ENCODE results near the gene ADRM1. TPM values are rescaled to one million over a fixed set of nuclear protein-coding genes. Genes with fewer than 3 reads are reported as not detected.

Gene ADRM1
- total RNA-seq, 2 experiments from 2014 or later, result 40.8 to 44.3 TPM

- intact Hi-C loops (cut with DNase I, micrococcal nuclease), result no loop called here
- H3K27me3 ChIP-seq (ENCODE audit: control insufficient read depth in 1 of 2, insufficient read depth in 2 of 2, low read length in 2 of 2), result peaks cover 0 to 2% of the 10 kb centered on the region in 2 experiments
- Mint-ChIP-seq H3K4me1 (ENCODE audit: low read depth) (no peaks in the 10 kb centered on the region), H3K4me3 (no peak overlapping the region), H3K9me3 (no peaks in the 10 kb centered on the region), H3K27me3 (peaks cover 22% of the 10 kb centered on the region), H3K27ac (no peak overlapping the region), H3K36me3 (ENCODE audit: low read depth) (no peaks in the 10 kb centered on the region)
- DNase-seq (no peak), ATAC-seq (ENCODE audit: poor library complexity) (no peak)
- no peaks in the 10 kb centered on the region for H3K4me1 ChIP-seq (ENCODE audit: insufficient read depth, low read length)
- no peak overlapping the region for H3K4me3 ChIP-seq (ENCODE audit: low read length)
- peaks cover 0 to 26% of the 10 kb centered on the region in 2 experiments for H3K9me3 ChIP-seq (ENCODE audit: control insufficient read depth in 1 of 2, insufficient read depth in 1 of 2, low read length in 2 of 2)
- H3K36me3 ChIP-seq (ENCODE audit: insufficient read depth, low read length), result no peaks in the 10 kb centered on the region
- no peak for TF ChIP-seq CTCF (IDR thresholded peaks at IDR 0.05)
- ChIA-PET POLR2A (no interaction called here), CTCF (no interaction called here)
- no peak overlapping the region for H3K27ac ChIP-seq (ENCODE audit: low read depth in 1 of 2, low read length in 2 of 2)
Observed at GRCh38 chr20:62335532-62335931, 32.7 kb downstream of the ADRM1 start.

- Mint-ChIP-seq H3K4me1 (ENCODE audit: low read depth) (no peaks in the 10 kb centered on the region), H3K9me3 (no peaks in the 10 kb centered on the region), H3K36me3 (ENCODE audit: low read depth) (no peaks in the 10 kb centered on the region), H3K27me3 (peaks cover 22% of the 10 kb centered on the region), H3K27ac (no peak overlapping the region), H3K4me3 (no peak overlapping the region)
- ATAC-seq (ENCODE audit: poor library complexity) (no peak), DNase-seq (no peak)
- intact Hi-C loops (cut with DNase I, micrococcal nuclease), result no loop called here
- Histone ChIP-seq H3K27ac (ENCODE audit: low read depth in 1 of 2, low read length in 2 of 2) (no peak overlapping the region), H3K27me3 (ENCODE audit: control insufficient read depth in 1 of 2, insufficient read depth in 2 of 2, low read length in 2 of 2) (peaks cover 0 to 2% of the 10 kb centered on the region in 2 experiments), H3K4me3 (ENCODE audit: low read length) (no peak overlapping the region), H3K9me3 (ENCODE audit: control insufficient read depth in 1 of 2, insufficient read depth in 1 of 2, low read length in 2 of 2) (peaks cover 0 to 26% of the 10 kb centered on the region in 2 experiments), H3K36me3 (ENCODE audit: insufficient read depth, low read length) (no peaks in the 10 kb centered on the region), H3K4me1 (ENCODE audit: insufficient read depth, low read length) (no peaks in the 10 kb centered on the region)
- ChIA-PET CTCF (no interaction called here), POLR2A (no interaction called here)
- no peak for TF ChIP-seq CTCF (IDR thresholded peaks at IDR 0.05)
Observed at GRCh38 chr20:62336329-62336728, 33.5 kb downstream of the ADRM1 start.

- Histone ChIP-seq H3K9me3 (ENCODE audit: control insufficient read depth in 1 of 2, insufficient read depth in 1 of 2, low read length in 2 of 2) (peaks cover 0 to 26% of the 10 kb centered on the region in 2 experiments), H3K4me3 (ENCODE audit: low read length) (no peak overlapping the region), H3K36me3 (ENCODE audit: insufficient read depth, low read length) (no peaks in the 10 kb centered on the region), H3K27me3 (ENCODE audit: control insufficient read depth in 1 of 2, insufficient read depth in 2 of 2, low read length in 2 of 2) (peaks cover 0 to 2% of the 10 kb centered on the region in 2 experiments), H3K4me1 (ENCODE audit: insufficient read depth, low read length) (no peaks in the 10 kb centered on the region), H3K27ac (ENCODE audit: low read depth in 1 of 2, low read length in 2 of 2) (no peak overlapping the region)
- ATAC-seq (ENCODE audit: poor library complexity) (no peak), DNase-seq (no peak)
- Mint-ChIP-seq H3K4me3 (no peak overlapping the region), H3K9me3 (no peaks in the 10 kb centered on the region), H3K36me3 (ENCODE audit: low read depth) (no peaks in the 10 kb centered on the region), H3K27ac (no peak overlapping the region), H3K4me1 (ENCODE audit: low read depth) (no peaks in the 10 kb centered on the region), H3K27me3 (peaks cover 22% of the 10 kb centered on the region)
- POLR2A ChIA-PET, result no interaction called here
- intact Hi-C loops (cut with DNase I, micrococcal nuclease), result no loop called here
- CTCF ChIA-PET, result no interaction called here
- no peak for TF ChIP-seq CTCF (IDR thresholded peaks at IDR 0.05)
Observed at GRCh38 chr20:62336775-62337557, 34.2 kb downstream of the ADRM1 start.

All from CD4-positive, alpha-beta T cell (primary cell).